Muscle of back (tissue), 11 donors: ENCODE measurements around the gene SSTR1. TPM values are rescaled to one million over a fixed set of nuclear protein-coding genes. Genes with fewer than 3 reads are reported as not detected.
A peak's percentile ranks its signal among the peaks of the same experiment; 100 is the strongest.

Source experiments
- DNase-seq, 3 donors: peaks; one replicate each; pipeline versions ENCODE4 v3.0.0 to v3.0.0-alpha.2; 2013
- polyA plus RNA-seq, 10 donors: library from polyadenylated mRNA; unstranded; fragments of 120-200 nt; gene quantifications; one replicate each; pipeline ENCODE4 v1.2.1, GENCODE V29; 2013; ENCODE audit not compliant: insufficient read length in 10 of 10

The SSTR1 gene
- polyA plus RNA-seq, 10 donors, result 0.10 to 3.4 (median 0.24) TPM

DNA sequence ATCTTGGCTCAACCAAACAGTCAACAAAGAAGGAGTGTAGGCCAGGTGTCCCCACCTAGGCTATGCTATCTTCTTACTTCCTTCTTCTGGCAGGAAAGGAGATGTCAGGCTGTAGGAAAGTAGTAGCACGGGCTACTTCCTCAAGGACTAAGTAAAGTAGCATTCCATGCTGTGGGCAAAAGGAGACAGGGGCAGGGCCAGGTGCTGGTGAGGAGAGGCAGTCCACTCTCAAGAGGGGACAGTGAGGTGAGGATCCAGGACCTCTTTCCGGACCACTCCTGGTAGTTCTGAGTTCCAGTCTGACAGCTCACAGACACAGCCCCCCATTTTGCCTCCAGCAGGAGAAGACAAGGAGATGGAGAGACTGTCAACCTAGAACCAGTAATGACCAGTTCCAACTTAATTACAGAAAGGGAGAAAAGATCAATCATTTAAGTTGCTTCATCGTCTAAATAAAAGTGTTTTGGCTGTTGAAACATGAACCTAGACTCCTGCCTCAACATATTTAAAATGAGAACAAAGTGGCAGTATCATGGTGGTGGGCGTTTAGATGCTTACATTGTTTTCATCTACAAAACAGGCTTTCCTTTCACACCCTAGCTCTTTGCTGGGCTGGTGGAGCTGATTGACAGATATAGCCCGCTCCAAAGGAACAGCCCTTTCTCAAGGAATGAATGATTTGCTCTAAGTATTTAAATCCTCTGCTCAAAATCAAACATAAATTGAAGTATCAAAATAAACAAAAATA lies 5.1 kb upstream of the SSTR1 start:
- DNase-seq, result no peak

DNA sequence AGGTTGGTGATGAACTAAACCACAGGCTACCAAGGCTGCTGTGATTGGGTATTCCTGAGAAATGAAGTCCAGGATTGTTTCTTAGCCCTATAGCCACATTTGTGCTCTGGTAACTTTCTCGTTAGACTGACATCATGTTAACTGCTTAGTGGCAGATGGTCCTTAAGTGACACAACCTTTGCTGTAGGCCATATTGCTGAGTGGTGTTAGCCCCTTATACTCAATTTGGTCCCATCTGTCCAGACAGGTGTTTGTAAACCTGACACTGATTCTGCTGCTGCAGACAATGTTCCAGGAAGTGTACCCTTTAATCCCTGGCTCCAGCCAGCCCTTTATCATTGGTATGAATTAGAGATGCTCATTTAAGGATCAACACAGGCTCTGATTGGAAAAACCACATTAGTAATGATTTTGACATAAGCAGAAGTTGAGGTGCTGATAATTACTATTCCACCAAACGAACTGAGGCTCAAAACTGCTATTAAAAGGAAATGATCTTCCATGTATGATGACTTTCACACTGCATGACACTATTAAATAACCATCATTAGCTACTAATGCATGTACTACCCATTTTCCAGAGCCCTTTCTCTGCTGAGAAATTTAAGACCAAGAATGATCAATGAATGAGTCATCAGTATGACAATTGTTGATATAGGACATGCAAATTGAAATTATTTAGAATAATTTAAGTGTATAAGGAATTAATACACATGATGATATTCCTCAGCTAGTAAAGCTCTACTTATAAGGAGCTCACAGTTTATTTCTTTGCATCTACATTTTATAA lies 3.6 kb upstream of the SSTR1 start:
- no peak for DNase-seq

DNA sequence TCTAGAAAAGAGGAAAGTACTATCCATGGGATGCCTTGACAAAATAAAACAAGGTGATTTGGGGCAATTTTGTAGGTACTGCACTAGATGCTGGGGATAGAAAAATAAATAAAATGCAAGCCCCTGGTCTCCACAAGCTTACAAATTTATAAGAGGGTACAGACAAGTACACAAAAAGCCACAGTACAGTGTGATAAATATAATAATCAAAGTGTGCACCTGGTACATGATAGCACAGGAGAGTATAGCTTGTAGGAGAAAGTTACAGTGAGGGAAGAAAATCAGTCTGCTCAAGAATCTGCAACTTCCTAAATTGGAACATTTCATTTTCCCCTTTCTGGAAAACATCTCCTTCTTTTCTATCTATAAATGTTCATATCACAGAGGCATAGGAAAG lies 3.0 kb upstream of the SSTR1 start:
- no peak for DNase-seq

DNA sequence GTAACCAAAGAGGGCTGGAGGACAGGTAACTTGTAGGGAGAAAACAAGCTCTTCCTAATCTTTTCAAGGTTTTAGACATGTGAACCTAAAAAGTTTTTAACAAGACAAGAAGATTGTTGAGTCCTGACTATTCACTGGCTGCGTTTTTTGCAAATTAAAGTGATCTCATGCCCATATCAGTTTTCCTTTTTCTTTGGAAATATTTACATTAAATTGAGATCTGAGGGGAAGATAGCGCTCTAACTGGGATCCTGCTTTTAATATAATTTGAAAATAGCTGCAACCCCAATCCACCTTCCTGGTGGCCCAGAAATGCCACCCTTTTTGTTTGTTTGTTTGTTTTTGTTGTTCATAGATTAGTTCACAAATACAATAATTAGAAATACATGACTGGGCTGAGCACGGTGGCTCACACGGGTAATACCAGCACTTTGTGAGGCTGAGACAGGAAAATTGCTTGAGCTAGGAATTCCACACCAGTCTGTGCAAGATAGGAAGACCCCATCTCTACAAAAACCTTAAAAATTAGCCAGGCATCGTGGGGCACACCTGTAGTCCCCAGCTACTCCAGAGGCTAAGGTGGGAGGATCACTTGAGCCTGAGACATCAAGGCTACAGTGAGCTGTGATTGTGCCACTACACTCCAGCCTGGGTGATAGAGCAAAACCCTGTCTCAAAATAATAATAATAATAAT lies 2.4 kb upstream of the SSTR1 start:
- DNase-seq, result no peak

DNA sequence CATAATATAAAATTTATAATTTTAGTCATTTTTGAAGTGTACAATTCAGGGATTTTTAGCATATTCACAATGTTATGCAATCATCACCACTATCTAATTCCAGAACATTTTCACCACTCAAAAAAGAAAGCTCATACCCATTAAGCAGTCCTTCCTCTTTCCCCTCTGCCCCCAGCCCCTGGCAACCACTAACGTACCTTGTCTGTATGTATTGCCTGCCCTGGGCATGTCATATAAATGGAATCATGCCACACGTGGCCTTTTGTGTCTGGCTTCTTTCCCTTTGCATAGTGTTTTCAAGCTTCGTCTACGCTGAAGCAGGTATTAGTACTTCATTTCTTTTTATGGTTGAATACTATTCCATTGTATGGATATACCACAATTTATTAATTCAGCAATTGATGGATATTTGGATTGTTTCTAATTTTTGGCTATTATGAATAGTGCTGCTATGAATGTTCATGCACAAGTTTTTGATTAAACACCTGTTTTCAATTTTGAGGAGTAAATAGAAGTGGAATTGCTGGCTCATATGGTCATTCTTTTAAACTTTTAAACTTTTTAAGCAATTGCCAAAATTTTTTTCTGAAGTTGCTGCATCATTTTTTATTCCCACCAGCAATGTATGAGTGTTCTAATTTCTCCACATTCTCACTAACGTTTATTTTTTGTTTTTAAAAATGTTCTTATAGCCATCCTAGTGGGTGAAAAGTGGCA lies 1.6 kb upstream of the SSTR1 start:
- no peak for DNase-seq

DNA sequence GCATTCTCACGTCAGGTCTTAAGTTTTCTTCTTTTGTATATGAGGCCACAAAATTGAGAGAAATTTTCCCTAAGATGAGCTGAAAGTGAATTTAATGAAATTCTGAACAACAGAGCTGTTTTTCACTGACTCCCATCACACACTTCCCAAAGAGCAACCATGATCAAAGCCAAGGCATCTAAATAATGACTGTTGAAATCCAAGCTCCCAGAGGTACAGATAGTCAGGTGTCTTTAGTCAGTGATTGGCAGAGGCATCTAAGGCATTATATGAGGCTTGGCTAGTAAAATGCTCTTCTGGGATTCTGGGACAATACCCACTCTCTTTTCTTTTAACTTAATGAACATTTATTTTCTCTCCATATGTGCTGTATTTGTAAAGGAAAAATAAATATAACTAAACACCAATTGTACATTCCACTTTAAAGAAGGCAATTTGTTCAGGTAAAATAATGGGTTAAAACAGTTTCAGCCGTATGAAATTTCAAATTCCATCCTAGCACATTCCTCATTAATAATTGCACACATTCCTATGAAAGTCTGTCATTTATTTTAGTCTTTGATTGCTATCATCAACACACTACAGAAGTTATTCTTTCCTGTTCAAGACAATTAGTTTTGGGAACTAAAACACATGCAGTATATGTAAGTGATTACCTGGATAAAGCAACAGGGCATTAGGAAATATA lies 871 bp upstream of the SSTR1 start:
- no peak for DNase-seq

DNA sequence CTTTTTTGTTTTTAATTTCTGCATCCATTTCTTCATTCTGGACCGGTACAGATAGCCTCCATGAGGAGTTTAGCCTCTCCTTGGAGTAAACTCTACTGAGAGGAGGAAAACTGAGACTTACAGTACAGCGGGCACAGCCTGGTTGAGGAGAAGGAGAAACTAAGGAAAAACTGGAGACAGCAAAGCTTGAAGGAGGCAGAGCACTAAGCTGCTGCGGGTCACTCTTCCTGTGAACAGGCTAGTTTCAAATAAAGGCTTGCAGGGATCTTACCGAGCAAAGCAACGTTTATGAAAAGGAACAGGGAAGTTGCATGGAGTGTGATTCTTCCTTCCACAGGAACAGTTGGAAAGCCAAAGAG lies 348 bp upstream of the SSTR1 start:
- DNase-seq, result peak in 1 of 3 donors; percentile 17

DNA sequence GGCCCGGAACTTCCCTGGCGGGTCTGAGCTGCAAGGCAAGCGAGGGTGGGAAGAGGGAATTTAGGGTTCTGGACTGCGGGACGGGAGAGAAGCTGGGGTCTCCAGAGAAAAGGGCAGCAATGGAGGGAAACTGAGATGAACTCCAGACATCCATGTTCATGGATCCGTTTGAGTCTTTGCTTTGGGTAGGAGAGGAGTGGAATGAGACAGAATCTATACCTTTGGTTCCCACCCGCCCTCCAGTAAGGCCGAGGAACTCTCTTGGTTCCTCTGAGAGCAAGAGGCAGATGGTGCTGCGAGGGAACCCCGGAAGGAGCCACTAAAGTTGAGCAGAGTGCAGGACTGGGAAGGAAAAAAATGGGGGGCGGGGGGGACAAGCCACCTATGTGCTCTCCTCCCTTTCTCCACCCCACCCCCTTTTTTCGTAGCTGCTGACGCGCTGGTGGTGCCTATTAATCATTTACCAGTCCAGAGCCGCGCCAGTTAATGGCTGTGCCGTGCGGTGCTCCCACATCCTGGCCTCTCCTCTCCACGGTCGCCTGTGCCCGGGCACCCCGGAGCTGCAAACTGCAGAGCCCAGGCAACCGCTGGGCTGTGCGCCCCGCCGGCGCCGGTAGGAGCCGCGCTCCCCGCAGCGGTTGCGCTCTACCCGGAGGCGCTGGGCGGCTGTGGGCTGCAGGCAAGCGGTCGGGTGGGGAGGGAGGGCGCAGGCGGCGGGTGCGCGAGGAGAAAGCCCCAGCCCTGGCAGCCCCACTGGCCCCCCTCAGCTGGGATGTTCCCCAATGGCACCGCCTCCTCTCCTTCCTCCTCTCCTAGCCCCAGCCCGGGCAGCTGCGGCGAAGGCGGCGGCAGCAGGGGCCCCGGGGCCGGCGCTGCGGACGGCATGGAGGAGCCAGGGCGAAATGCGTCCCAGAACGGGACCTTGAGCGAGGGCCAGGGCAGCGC lies 1.2 kb downstream of the SSTR1 start:
- peak in 2 of 3 donors; percentile 27 to 60 for DNase-seq

DNA sequence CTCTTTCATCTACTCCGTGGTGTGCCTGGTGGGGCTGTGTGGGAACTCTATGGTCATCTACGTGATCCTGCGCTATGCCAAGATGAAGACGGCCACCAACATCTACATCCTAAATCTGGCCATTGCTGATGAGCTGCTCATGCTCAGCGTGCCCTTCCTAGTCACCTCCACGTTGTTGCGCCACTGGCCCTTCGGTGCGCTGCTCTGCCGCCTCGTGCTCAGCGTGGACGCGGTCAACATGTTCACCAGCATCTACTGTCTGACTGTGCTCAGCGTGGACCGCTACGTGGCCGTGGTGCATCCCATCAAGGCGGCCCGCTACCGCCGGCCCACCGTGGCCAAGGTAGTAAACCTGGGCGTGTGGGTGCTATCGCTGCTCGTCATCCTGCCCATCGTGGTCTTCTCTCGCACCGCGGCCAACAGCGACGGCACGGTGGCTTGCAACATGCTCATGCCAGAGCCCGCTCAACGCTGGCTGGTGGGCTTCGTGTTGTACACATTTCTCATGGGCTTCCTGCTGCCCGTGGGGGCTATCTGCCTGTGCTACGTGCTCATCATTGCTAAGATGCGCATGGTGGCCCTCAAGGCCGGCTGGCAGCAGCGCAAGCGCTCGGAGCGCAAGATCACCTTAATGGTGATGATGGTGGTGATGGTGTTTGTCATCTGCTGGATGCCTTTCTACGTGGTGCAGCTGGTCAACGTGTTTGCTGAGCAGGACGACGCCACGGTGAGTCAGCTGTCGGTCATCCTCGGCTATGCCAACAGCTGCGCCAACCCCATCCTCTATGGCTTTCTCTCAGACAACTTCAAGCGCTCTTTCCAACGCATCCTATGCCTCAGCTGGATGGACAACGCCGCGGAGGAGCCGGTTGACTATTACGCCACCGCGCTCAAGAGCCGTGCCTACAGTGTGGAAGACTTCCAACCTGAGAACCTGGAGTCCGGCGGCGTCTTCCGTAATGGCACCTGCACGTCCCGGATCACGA lies 2.2 kb downstream of the SSTR1 start:
- peak in 2 of 3 donors; percentile 28 to 31 for DNase-seq

DNA sequence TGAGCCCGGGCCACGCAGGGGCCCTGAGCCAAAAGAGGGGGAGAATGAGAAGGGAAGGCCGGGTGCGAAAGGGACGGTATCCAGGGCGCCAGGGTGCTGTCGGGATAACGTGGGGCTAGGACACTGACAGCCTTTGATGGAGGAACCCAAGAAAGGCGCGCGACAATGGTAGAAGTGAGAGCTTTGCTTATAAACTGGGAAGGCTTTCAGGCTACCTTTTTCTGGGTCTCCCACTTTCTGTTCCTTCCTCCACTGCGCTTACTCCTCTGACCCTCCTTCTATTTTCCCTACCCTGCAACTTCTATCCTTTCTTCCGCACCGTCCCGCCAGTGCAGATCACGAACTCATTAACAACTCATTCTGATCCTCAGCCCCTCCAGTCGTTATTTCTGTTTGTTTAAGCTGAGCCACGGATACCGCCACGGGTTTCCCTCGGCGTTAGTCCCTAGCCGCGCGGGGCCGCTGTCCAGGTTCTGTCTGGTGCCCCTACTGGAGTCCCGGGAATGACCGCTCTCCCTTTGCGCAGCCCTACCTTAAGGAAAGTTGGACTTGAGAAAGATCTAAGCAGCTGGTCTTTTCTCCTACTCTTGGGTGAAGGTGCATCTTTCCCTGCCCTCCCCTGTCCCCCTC lies 3.0 kb downstream of the SSTR1 start:
- peak in 1 of 3 donors; percentile 45 for DNase-seq

DNA sequence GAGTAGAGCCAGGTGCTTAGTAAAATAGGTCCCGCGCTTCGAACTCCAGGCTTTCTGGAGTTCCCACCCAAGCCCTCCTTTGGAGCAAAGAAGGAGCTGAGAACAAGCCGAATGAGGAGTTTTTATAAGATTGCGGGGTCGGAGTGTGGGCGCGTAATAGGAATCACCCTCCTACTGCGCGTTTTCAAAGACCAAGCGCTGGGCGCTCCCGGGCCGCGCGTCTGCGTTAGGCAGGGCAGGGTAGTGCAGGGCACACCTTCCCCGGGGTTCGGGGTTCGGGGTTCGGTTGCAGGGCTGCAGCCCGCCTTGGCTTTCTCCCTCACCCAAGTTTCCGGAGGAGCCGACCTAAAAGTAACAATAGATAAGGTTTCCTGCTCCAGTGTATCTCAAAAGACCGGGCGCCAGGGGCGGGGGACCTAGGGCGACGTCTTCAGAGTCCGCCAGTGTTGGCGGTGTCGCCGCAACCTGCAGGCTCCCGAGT lies 3.6 kb downstream of the SSTR1 start:
- no peak for DNase-seq

DNA sequence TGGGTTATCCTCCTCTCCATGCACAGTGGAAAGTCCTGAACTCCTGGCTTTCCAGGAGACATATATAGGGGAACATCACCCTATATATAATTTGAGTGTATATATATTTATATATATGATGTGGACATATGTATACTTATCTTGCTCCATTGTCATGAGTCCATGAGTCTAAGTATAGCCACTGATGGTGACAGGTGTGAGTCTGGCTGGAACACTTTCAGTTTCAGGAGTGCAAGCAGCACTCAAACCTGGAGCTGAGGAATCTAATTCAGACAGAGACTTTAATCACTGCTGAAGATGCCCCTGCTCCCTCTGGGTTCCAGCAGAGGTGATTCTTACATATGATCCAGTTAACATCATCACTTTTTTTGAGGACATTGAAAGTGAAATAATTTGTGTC lies 4.4 kb downstream of the SSTR1 start:
- DNase-seq, result no peak

DNA sequence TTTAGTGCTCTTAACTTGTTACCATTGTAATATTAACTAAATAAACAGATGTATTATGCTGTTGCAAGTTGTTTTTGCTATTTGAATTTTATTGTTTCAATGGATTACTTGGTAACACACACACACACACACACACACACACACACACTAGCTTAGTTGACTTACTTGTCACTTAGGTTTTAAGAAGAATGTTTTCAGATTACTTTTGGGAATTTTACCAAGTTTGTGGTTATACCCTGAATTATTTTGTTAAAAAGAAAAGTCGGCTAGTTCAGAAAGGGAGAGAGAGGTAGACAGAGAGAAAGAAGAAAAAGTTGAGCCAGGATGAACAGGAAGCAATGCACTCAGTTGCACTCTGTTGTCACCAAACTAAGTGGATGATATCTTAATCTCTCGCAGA lies 5.3 kb downstream of the SSTR1 start:
- peak in 2 of 3 donors; percentile 7 to 23 for DNase-seq

DNA sequence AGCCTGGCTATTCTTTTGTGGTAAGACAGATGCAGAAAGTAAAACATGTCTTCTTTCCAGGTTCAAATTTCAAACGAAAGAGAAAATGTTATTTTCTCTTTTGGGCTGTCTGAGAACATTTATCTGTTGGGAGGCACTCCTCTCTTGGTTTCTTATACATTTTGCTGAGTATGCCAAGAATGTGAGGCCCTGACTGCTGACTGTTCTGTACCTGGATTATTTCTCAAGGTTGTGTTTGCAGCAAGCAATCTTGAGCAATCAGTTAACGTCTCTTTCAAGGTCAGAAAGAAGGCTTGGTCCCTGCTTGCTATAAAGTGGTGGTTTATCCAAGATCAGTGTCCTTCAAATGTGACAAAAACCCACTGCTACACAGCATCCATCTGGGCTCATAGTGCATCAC lies 9.8 kb downstream of the SSTR1 start:
- DNase-seq, result no peak

DNA sequence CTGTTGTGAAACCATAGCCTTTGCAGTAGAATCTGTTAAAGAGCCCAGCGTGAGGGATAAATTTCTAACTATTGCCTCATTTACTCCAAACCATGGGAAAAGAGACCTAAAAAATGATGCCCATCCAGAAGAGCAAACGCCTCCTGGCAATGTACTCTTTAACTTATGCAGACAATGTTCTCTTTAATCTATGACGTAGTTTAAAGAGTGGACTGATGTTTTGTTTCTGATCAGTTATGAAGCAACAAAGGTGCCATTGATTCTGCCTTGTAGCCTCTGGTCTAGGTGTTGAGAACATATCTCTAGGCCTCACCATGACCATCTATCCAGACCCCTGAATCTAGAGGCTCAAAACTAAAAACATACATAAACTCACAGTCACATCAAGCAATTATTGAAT lies 13.4 kb downstream of the SSTR1 start:
- DNase-seq, result no peak

DNA sequence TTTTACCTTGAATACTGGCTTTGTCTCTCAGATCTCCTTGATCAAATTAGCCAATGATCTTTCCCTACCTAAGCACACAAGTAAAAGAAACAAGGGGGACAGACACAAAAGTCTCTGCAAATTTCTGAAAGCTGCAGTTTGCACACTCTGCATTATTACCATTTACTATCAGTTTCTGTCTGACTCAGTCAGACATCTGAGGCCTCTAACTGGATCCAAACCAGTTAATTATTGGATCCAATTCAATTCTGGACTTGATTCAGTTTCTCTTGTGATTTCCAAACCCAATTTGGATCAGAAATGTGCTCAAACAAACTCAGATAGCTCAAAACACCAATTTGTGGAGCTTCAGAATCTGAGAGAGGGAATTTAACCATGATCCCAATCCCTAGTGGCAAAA lies 16.6 kb downstream of the SSTR1 start:
- peak in 1 of 3 donors; percentile 29 for DNase-seq

DNA sequence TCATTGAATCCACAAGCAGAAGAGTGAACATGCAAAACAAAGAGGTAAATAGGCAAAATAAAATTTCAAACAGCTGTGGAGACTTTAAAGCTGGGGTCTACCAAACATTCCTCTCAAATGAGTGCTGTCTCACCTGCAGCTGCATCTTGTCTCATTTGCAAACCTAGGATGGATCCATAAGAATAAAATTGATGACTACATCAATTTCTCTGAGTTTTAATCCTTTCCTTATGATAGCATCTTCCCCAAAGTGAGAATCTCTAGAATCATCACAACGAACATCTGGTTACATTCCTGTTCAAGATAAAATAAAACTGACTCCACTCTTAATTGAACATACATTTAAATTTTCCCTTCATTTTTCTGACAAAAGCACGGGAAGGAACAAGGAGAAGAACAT lies 18.2 kb downstream of the SSTR1 start:
- DNase-seq, result no peak

DNA sequence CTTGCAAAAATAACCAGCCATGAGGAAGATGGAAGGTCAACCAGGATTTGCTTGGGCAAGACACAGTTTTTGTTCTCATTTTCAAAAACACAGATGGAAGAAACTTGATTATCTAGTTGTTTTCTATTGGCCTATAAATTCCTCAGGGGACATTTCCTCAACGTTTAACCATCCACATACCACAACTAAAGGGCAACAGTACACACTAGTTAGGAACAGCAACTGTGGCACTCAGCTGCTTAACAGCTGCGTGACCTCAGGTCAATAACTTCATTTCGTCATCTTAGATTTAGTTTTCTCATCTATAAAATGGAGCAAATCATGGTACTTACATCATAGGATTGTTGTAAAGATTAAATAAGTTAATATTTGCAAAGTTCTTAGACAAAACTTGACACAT lies 18.7 kb downstream of the SSTR1 start:
- DNase-seq, result no peak
